Measurements from ENCODE around the gene NRP2.

NRP2 gene

DNA sequence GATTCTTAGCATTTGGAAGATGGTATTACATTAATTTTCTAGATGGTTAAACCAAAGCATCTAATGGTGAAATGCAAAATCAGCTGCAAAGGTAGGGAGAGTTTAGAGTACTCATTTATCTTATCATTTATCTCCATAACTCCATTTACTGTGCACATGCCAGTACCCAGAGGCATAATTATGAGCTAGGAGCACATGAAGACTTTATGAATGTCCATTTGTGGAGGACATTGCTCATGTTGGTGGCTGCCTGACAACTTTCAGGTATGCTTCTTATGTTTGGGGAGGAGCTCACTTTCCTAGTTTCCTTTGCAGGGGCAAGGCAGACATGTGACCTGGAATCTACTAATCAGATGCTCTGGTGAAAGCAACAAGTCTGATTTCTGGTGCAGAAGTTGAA is 134.0 kb downstream of the NRP2 start:
- no peak for DNase-seq

DNA sequence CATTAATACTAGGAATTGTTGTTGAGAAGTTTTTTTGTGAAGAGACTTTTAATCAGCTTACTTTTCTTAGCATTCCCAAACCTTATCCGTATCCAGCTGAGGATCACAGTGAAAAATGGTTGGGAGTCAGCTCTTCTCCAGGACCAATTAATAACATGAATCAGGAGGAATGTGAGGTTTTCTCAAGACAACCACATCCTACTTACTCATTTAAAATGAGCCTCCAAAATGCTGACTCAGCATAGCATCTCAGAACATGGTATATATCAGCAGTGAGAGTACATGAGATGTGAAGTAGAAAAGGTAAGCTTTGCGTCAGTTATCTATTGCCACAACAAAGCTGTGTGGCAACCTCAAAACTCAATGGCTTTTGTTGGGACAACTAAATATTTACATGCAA is 140.3 kb downstream of the NRP2 start:
- DNase-seq, result no peak

DNA sequence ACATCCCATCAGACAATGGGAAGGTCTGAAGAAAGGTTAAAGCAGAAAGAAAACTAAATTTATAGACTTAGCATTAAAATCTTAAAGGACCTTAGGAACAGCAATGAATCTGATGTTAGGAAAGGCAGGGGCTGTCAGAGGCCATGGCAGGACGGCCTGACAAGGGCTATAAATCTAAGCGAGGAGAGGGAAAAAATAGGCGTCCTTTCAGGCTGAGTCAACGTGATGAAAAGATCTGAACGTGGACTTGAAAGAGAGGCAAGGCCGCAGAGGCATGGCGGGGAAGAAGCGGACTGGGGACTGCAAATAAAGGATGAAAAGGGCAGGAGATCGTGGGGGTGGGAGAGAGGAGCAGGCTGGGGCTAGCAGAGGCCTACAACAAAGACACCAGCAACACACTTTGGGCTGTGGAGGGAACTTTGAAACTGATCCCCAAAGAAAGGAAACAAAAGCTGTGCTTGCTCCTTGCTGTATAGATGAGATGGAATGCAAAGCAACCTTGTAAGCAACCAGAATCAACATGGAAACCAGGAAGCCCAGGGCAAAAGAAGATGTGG is 145.6 kb downstream of the NRP2 start:
- DNase-seq, result no peak

DNA sequence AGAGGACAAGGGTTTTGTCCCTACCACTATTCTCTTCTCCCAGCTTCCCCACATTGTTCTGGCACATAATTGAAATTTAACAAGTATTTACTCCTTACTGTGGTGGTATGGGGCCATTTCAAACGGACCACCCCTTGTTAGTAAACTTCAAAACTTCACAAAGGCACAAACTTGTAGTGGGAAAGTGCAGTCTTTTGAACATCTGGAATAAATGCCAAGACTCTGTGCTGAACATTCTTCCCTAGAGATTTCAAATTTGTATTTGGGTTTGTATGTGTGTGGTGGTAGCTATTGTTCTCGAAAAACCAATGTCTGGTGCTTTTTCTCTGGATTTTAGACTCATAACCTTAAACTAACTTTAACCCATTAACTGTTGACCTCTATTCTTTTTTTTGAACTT is 151.6 kb downstream of the NRP2 start:
- no peak for DNase-seq

DNA sequence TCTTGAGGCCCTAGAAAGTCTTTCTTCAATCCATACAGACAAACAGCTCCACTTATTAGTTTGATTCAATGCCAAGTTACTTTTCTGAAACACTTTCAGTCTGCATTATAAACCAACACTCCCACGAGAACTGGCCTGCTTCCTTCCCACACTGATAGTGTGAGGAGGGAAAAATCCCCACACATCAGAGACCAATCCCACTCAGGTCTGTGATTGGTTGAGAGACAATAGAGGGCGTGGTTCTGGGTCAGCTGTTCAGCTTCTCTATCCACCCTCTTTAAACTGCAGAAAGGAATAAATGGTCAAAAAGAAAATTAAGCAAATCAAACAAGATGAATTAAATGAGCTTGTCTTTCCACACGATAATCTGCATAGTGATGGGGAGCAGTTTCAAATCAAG is 152.5 kb downstream of the NRP2 start:
- no peak for DNase-seq

DNA sequence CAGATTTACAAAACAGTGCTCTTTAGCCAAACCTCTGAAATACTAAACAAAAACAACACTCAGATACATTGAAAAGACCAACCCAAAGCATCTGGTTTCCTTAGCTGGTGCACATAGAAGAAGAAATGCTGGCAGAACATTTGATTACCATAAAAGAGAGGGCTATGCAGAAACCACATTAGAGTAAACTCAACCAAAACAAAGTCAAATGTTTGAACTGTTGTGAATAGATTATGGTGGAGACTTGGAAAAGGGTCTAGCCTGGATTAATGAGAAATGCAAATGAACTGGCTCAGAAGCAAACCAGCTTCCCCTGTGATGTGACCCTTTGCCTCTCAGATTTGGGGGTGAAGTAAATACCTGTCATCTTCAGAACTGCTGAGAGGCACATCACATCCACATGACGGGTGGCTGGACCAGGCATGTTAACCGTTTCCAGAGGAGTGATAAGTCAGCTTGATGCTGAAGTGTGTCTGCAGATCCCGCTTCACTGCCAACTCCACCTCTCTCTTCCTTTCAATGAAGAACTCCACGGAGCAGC is 153.0 kb downstream of the NRP2 start:
- no peak for DNase-seq

DNA sequence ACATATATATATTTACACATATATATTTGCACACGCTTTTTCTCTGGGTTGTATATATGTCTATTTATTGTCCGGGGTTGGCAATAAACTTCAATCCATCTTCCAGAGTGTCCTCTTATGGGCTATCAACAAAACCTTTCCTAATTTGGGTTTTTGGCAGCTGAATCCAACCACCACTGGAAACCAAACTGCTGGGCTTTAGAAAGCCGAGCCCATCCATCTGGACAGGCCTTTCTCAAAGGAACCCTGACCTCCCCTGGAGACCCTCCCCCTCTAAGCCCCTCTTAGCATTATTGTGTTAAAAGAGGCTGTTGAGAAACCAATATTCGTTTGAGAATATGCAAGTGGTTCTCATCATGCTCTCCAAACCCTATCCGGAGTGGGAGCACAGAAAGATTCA is 153.6 kb downstream of the NRP2 start:
- no peak for DNase-seq

DNA sequence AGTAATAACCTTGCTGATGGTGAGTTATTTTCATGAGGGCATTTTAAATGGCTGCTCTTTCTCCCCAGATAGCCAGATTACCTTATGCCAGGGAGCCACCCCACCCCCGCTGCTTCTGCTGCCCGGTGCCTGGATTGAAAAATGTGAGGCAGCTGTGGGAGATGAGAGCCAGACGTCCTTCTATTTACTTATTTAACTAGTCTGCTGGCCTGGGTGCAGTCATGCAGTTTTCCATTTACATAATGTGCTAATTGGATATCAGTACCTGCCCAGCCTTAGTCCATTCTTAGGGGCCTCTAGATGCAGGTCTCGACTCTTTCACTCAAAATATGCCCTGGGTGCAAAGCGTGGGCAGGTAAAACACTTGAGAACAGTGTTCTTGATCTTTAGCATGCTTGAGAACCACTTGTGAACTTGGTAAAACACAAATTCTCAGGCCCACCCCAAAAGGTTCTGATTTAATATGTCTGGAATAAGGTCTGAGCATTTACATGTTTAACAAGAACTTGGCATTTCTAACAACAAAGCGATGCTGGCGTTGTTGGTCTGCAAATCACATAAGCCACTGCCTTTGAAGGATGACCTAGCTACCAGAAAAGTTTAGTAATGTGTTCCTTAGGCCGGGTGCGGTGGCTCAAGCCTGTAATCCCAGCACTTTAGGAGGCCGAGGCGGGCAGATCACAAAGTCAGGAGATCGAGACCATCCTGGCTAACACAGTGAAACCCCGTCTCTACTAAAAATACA is 154.3 kb downstream of the NRP2 start:
- DNase-seq, result no peak

DNA sequence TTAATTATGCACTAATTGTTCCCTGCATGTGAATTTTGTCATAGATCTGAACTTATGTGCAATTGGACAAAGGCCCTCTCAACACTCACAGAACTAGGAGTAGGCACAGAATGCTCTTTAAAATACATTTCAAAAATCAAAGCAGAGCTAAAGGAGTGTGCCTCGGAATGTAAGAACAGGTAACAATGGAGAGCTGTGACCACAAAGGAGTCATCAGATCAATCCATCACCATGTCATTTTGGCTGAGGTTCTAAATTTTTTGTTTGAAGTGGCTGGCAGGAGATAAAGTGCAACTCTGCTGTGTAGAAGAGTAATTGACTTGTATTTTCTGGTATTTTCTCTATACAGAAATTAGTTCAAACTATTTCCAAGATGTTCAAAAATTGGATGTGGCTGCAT is 155.4 kb downstream of the NRP2 start:
- no peak for DNase-seq

DNA sequence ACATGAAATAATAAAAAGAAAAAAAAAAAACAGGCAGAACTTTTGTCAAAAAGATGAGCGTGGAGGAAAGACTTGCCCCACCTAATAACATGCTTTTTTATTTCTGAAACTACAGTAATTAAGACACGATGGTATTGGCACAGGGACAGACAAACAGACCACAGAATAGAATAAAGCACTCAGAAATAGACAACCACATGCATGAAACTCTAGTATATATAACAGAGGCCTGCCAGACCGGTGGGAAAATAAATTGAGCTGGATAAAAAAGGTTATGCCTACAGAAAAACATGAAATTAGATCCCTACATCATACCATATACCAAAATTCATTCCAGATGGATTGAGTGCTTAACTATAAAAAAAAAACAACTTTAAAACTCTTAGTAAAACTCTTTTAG is 163.1 kb downstream of the NRP2 start:
- no peak for DNase-seq
